H4 (cell line): Measurements from ENCODE around the gene TTBK2. TPM values are rescaled to one million over a fixed set of nuclear protein-coding genes. Genes with fewer than 3 reads are reported as not detected.
"Not testable (repeated sequence)": the region's sequence is repeated elsewhere in the genome, so short reads cannot be mapped to it uniquely, and the experiment has no call there.

ENCODE experiments used
- DNase-seq: peaks from one replicate; pipeline ENCODE4 v3.0.0-alpha.2; 2015; ENCODE audit warnings: low spot score
- total RNA-seq: library from RNA; depleted of rRNA; stranded (reverse); fragments of >200 nt; shearing (Covaris generic); gene quantifications from 2 replicates; pipeline ENCODE4 v1.2.3, GENCODE V29; 2014; rRNA removed

Gene TTBK2
- total RNA-seq: 4.6 and 5.0 TPM in 2 replicates

GRCh38 chr15:42920519-42921341 lies at the start of gene TTBK2:
Gene TTBK2 (minus strand): TSS chr15:42920778. CDS start chr15:42878617, 42,161 bp downstream.
- peak; percentile 98 for DNase-seq

- no peak for DNase-seq
Observed at GRCh38 chr15:42964476-42964875, 43.9 kb upstream of the TTBK2 start.

- no peak for DNase-seq
Observed at GRCh38 chr15:42955518-42955917, 34.9 kb upstream of the TTBK2 start.

- DNase-seq: no peak
Observed at GRCh38 chr15:42954291-42954690, 33.7 kb upstream of the TTBK2 start.

GRCh38 chr15:42948898-42949297 lies 28.3 kb upstream of the TTBK2 start:
- DNase-seq: not testable (repeated sequence)

GRCh38 chr15:42940527-42940926 lies 19.9 kb upstream of the TTBK2 start:
- DNase-seq: no peak

GRCh38 chr15:42939841-42940240 lies 19.3 kb upstream of the TTBK2 start:
- no peak for DNase-seq

GRCh38 chr15:42937143-42937542 lies 16.6 kb upstream of the TTBK2 start:
- DNase-seq: no peak

GRCh38 chr15:42933886-42934667 lies 13.5 kb upstream of the TTBK2 start:
- DNase-seq: peak; percentile 25

- DNase-seq: no peak
Observed at GRCh38 chr15:42932833-42933515, 12.4 kb upstream of the TTBK2 start.

GRCh38 chr15:42931702-42932486 lies 11.3 kb upstream of the TTBK2 start:
- no peak for DNase-seq

GRCh38 chr15:42929306-42929848 lies 8.8 kb upstream of the TTBK2 start:
- DNase-seq: no peak

GRCh38 chr15:42921342-42921731 lies 759 bp upstream of the TTBK2 start:
- no peak for DNase-seq

- peak; percentile 19 for DNase-seq
Observed at GRCh38 chr15:42919799-42920518, 619 bp downstream of the TTBK2 start.

- DNase-seq: no peak
Observed at GRCh38 chr15:42919308-42919707, 1.3 kb downstream of the TTBK2 start.

- DNase-seq: no peak
Observed at GRCh38 chr15:42918047-42918446, 2.5 kb downstream of the TTBK2 start.

- no peak for DNase-seq
Observed at GRCh38 chr15:42915654-42916315, 4.8 kb downstream of the TTBK2 start.

- peak; percentile 14 for DNase-seq
Observed at GRCh38 chr15:42914728-42915497, 5.7 kb downstream of the TTBK2 start.

- no peak for DNase-seq
Observed at GRCh38 chr15:42911058-42911592, 9.5 kb downstream of the TTBK2 start.
